Activated CD8-positive, alpha-beta T cell treated with anti-CD3 and anti-CD28 coated beads for 36 hours (primary cell): ENCODE results near the gene KIAA0753. TPM values are rescaled to one million over a fixed set of nuclear protein-coding genes. Genes with fewer than 3 reads are reported as not detected.

Experiments used
- ATAC-seq: fragments of 200-7000 bp; cut with Tn5 transposase; one replicate; pipeline ENCODE4 v1.10.0; 2021; ENCODE audit warnings: mild to moderate bottlenecking, moderate library complexity
- CTCF ChIA-PET: fragments of 350-600 bp; sonication (Branson Sonifier 250); formaldehyde crosslinking; loops from one replicate; lab custom pipeline; 2021; ENCODE audit warnings: antibody characterized with exemption; lab: Charles Lee
- POLR2A ChIA-PET: fragments of 350-600 bp; sonication (Branson Sonifier 250); formaldehyde crosslinking; loops from one replicate; lab custom pipeline; 2021; ENCODE audit warnings: antibody characterized with exemption; lab: Charles Lee
- DNase-seq: peaks from one replicate; pipeline ENCODE4 v3.0.0-alpha.2; 2020
- H3K27ac Mint-ChIP-seq: one replicate; pipeline ENCODE4 v1.8.0; 2021; ENCODE audit warnings: mild to moderate bottlenecking, mixed read lengths
- H3K27me3 Mint-ChIP-seq: one replicate; pipeline ENCODE4 v1.8.0; 2021; ENCODE audit warnings: mixed read lengths
- H3K36me3 Mint-ChIP-seq: one replicate; pipeline ENCODE4 v1.8.0; 2021; ENCODE audit warnings: low read depth, mixed read lengths
- H3K4me1 Mint-ChIP-seq: one replicate; pipeline ENCODE4 v1.8.0; 2021; ENCODE audit warnings: low read depth, mixed read lengths
- H3K4me3 Mint-ChIP-seq: one replicate; pipeline ENCODE4 v1.8.0; 2021; ENCODE audit warnings: mild to moderate bottlenecking, moderate library complexity, mixed read lengths
- H3K9me3 Mint-ChIP-seq: one replicate; pipeline ENCODE4 v1.8.0; 2021; ENCODE audit warnings: mixed read lengths
- intact Hi-C: fragments of 100-400 bp; cut with micrococcal nuclease; formaldehyde crosslinking; loops from one replicate; pipeline ENCODE4 v1.10.0; 2022
- total RNA-seq, 2 experiments: library from RNA; stranded (reverse); gene quantifications; one replicate each; pipeline ENCODE4 v1.2.3, GENCODE V29; 2021
- TF ChIP-seq, protein P1 (sequence below): fragments of 200-600 bp; IDR thresholded peaks from one replicate; pipeline ENCODE4 v1.8.0; 2022; ENCODE audit warnings: antibody characterized with exemption, mild to moderate bottlenecking

Gene KIAA0753
- total RNA-seq, 2 experiments from 2014 or later = 16.5 to 17.3 TPM

DNA sequence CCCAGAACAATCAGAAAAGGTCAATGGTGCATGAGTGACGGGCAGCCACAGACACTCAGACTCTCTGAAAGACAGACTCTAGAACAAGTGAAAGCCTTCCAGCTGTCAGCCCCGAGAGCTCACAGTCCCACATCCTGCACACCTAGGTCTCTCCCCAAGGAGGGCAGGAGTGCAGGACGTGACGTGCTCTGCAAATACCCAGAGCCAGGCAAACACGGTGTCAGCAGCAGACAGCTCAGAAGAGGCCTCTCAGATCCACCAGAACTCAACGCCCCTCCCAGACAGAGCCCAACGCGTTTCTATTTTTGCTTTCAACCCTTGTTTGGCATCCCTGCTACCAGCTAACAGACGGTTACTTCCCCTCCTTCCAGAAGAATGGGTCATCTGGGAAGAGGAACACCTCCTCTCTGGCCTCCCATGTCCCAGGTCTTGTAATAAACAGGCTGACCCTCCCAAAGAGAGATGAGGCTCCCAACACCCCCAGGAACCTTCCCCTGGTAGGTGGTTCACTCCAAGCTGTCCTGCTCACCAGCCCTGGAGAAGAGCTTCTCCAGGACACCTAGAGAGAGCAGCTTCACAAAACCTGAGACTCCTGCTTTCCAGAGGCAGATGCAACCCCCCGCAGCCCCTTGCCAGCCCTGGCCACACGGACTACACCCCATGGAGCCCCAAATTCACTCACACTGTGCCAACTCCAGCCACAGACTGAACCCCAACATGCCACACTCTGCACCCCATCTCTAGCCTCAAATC is 91.8 kb downstream of the KIAA0753 start:
- H3K36me3 Mint-ChIP-seq = no peaks in the 10 kb centered on the region
- ATAC-seq (peak; percentile 98), DNase-seq (peak; percentile 69)
- peaks cover 8% of the 10 kb centered on the region for H3K27me3 Mint-ChIP-seq
- H3K9me3 Mint-ChIP-seq = no peaks in the 10 kb centered on the region
- CTCF ChIA-PET = interaction anchor here (1.0 kb wide), 1 partner anchor 76 kb away, joined by 4 read pairs; no protein-coding TSS in a partner anchor
- H3K4me1 Mint-ChIP-seq = peaks cover 12% of the 10 kb centered on the region
- TF ChIP-seq, protein P1, sequence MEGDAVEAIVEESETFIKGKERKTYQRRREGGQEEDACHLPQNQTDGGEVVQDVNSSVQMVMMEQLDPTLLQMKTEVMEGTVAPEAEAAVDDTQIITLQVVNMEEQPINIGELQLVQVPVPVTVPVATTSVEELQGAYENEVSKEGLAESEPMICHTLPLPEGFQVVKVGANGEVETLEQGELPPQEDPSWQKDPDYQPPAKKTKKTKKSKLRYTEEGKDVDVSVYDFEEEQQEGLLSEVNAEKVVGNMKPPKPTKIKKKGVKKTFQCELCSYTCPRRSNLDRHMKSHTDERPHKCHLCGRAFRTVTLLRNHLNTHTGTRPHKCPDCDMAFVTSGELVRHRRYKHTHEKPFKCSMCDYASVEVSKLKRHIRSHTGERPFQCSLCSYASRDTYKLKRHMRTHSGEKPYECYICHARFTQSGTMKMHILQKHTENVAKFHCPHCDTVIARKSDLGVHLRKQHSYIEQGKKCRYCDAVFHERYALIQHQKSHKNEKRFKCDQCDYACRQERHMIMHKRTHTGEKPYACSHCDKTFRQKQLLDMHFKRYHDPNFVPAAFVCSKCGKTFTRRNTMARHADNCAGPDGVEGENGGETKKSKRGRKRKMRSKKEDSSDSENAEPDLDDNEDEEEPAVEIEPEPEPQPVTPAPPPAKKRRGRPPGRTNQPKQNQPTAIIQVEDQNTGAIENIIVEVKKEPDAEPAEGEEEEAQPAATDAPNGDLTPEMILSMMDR = no peak
- no peak overlapping the region for H3K4me3 Mint-ChIP-seq
- POLR2A ChIA-PET = interaction anchor here (1.0 to 1.1 kb wide), 2 partner anchors 21 to 93 kb away, joined by 3 to 4 read pairs; no protein-coding TSS in a partner anchor
- H3K27ac Mint-ChIP-seq = peak overlapping the region; percentile 0
- intact Hi-C loops = no loop called here

DNA sequence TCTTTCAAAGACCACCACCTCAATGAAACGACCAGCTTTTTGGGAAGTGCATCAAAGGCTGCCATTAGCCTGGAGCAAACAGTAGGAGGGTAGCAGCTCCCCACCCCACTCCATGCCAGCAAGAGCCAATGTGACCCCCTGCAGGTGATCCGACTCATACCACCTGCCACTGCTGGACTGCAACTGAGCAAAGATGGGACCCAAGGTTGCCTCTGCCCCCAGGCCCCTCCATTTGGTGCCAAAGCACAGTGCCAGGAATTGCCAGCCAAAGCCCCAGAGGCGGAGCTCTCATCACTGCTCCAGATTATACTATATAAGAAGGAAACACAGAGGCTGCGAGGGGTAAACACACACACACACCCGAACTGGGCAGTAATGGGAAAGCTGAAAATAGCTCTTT is 92.5 kb downstream of the KIAA0753 start:
- ChIA-PET CTCF (interaction anchor here (1.0 kb wide), 1 partner anchor 75 kb away, joined by 4 read pairs; no protein-coding TSS in a partner anchor), POLR2A (interaction anchor here (0.7 to 1.0 kb wide), 2 partner anchors 10 to 22 kb away, joined by 3 read pairs; no protein-coding TSS in a partner anchor)
- no peak for ATAC-seq
- H3K4me3 Mint-ChIP-seq = no peak overlapping the region
- no peak overlapping the region for H3K27ac Mint-ChIP-seq
- TF ChIP-seq, protein P1 = no peak
- H3K36me3 Mint-ChIP-seq = no peaks in the 10 kb centered on the region
- H3K4me1 Mint-ChIP-seq = peaks cover 12% of the 10 kb centered on the region
- H3K27me3 Mint-ChIP-seq = peaks cover under 1% of the 10 kb centered on the region
- H3K9me3 Mint-ChIP-seq = no peaks in the 10 kb centered on the region
- intact Hi-C loops = no loop called here
- no peak for DNase-seq

DNA sequence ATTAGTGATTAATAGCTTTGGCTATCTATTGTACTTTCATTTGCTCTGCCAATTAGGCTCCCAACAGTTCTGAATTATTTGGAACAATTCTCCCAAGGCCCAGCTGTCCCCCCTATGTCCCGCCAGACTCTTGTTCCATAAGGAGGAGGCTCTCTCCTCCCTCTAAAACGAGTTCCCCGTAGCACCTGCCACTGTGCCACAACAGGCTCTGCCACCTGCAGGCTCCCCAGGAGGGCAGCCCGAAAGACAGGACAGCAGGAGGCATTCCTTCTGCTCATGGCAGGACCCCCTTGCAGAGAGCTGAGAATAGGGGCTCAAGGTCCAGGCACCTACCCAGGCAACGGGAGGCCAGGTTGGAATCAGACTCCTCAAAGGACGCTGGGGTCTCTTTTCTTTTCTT is 93.2 kb downstream of the KIAA0753 start:
- H3K27me3 Mint-ChIP-seq = no peaks in the 10 kb centered on the region
- intact Hi-C loops = no loop called here
- no peak for ATAC-seq
- DNase-seq = no peak
- peaks cover 12% of the 10 kb centered on the region for H3K4me1 Mint-ChIP-seq
- H3K4me3 Mint-ChIP-seq = no peak overlapping the region
- TF ChIP-seq, protein P1 = no peak
- ChIA-PET CTCF (no interaction called here), POLR2A (interaction anchor here (0.7 kb wide), 1 partner anchor 10 kb away, joined by 3 read pairs; no protein-coding TSS in a partner anchor)
- H3K36me3 Mint-ChIP-seq = no peaks in the 10 kb centered on the region
- no peaks in the 10 kb centered on the region for H3K9me3 Mint-ChIP-seq
- no peak overlapping the region for H3K27ac Mint-ChIP-seq

DNA sequence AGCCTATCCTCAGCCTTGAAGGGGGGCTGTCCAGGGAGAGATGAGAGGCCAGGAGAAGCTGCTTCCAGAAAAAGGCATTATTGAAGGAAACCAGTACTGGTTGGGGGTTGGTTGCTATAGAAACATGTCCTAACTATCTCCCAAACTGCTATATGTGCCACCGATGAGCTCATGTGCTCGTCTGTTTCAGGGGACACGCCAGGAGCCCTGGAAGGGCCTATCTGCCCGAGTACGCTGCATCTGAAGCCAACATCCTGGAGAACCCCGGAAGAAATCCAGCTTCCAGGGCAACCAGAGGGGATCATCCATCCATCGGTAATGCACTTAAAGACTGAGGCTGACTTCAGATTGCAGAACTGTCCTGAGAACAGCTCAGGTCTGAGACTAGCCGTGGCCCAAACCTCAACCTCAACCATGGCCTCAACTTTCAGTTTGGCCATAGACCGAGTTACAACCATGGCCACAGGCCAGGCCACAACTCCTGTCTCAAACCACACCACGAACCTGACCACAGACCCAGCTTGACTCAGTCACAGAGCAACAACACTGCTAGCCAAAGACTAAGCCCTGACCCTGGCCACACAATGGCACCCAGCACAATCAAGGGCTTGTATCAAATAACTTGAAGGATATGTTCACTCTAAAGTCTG is 94.3 kb downstream of the KIAA0753 start:
- ATAC-seq = no peak

More for the DNA sequence above, 94.3 kb downstream of the KIAA0753 start:
- Mint-ChIP-seq H3K4me1 (peaks cover 12% of the 10 kb centered on the region), H3K36me3 (no peaks in the 10 kb centered on the region), H3K4me3 (no peak overlapping the region), H3K27me3 (no peaks in the 10 kb centered on the region), H3K27ac (no peak overlapping the region), H3K9me3 (no peaks in the 10 kb centered on the region)
- intact Hi-C loops = no loop called here
- ChIA-PET CTCF (interaction anchor here (1.1 kb wide), 1 partner anchor 73 kb away, joined by 4 read pairs; no protein-coding TSS in a partner anchor), POLR2A (no interaction called here)
- TF ChIP-seq, protein P1 = no peak
- no peak for DNase-seq
